HG03565 (cell line): ENCODE results near the gene USP43.

ENCODE experiments used
- ATAC-seq: cut with Tn5 transposase; IDR thresholded peaks from one replicate; pipeline ENCODE4 v1.9.1; 2021; ENCODE audit warnings: mild to moderate bottlenecking, moderate library complexity; ENCODE audit not compliant: unreplicated experiment

USP43 gene

DNA sequence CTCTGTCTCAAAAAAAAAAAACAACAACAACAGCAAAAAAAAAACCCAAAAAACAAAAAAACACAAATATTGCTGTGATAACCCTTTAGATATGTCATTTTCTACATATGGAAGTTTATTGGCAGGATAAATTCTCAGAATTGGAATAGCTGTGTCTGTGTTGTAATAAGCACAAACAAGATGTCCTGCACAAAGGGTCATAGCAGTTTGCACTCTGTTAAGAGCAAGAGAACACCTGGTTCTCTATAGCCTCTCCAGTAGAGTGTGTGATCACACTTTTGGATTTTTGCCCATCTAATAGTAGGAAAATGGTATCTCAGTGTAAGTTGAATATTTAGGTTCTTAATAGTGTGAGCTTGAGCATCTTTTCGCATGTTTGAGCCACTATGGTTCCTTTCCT is 60.4 kb downstream of the USP43 start:
- no peak for ATAC-seq

DNA sequence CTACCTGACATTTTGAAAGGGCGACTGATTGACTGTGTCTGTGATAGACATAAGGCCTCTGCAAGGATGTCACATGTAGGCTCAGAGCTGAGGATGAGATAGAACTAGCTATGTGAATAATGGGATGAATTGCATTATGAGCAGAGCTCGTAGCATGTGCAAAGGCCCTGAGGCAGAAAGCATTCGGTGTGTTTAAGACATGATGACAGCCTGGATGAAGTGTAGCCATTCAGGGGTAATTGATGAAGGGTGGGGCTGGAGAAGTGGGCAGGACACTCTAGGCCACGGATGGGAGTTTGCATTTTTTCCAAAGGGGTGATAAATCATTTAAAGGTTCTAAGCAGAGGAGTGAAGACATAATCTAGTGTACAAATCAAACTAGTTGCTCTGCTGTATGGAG is 62.6 kb downstream of the USP43 start:
- ATAC-seq = no peak

DNA sequence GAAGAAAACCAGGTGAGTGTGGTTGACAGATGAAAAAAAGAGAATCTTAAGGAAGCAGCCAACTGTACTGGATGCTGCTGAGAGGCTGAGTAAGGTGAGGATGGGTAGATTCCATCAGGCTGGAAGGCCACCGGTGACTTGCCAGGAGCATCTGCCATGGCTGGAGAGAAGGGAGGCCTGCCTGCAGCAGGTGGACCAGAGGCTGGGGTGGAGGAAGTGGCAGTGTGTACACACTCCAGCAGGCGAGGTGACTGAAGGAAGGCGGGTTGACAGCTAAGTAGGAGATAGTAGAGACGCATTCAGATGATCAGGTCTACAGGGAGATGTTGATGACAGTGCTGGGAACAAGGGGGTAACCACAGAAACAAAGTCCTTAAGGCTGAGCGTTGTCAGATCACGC is 69.5 kb downstream of the USP43 start:
- ATAC-seq = no peak

- ATAC-seq = no peak
These were observed 70.2 kb downstream of the USP43 start for GRCh38 chr17:9715503-9716016.

DNA sequence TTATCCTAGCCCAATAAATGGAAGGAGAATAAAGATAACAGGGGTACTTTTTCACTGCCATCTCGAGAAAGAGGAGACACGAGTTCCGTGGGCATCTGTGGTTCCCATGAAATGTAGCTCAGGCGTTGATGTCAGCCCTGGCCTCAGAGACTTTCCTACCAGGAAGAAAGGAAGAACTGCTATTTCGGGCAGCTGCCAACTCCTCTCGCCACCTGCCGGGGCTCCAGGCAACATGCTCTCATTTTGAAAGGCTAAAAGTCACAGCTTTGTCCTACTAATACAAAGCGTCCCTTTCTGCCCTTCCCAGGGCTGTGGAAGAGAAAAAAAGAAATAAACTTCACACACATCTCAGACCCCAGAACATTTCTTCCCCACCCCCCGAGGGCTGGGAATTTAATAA is 80.3 kb downstream of the USP43 start:
- no peak for ATAC-seq

GRCh38 chr17:9726291-9726690 is 81.0 kb downstream of the USP43 start:
- ATAC-seq = no peak

DNA sequence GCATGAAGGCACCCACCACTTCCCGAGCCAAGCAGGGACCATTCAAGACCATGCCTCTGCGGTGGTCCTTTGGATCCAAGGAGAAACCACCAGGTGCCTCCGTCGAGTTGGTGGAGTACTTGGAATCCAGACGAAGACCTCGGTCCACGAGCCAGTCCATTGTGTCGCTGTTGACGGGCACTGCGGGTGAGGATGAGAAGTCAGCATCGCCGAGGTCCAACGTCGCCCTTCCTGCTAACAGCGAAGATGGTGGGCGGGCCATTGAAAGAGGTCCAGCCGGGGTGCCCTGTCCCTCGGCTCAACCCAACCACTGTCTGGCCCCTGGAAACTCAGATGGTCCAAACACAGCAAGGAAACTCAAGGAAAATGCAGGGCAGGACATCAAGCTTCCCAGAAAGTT is 82.7 kb downstream of the USP43 start:
- no peak for ATAC-seq

GRCh38 chr17:9728564-9728963 is 83.2 kb downstream of the USP43 start:
- ATAC-seq = no peak

DNA sequence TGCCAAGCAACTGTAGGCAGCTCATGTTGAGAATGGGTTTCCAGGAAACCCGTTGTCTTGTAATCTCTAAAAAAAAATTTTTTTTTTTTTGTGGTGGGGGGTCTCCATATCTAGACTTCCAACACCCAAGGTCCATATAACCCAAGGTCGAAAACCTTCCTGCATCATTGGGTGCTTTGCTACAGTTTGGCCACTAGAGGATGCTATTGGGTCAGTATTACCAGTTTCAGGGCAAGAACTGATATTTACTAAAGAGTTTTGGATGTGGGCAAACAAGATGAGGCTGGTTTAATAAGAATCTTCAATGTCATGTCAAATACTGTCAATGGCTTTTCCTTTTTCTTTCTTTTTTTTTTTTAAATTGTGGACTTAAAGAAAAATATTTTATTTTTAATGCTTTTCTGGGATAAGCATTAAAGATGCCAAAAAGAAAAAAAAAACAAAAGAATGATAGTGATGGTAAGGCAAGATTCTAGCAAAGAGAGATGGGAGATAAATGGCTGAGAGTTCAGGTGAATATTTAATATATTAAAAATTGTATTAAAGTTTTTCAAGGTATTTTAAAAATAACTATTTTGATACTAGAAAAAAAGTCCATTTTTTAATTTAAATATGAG is 83.8 kb downstream of the USP43 start:
- ATAC-seq = no peak

GRCh38 chr17:9729735-9730420 is 84.6 kb downstream of the USP43 start:
- no peak for ATAC-seq

GRCh38 chr17:9750524-9750923 is 105.2 kb downstream of the USP43 start:
- no peak for ATAC-seq

DNA sequence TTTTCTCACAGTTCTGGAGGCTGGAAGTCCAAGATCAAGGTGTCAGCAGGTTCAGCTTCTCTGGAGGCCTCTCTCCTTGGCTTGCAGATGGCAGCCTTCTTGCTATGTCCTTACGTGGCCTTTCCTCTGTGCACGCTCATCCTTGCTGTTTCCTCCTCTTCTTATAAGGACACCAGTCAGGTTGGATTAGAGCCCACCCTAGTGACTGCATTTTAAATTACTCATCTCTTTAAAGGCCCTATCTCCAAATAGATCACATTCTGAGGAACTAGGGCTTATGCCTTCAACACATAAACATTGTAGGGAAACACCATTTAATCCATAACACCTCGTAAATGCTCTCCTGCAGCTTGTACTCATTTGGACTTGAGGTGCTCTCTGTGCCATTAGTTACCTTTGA is 109.8 kb downstream of the USP43 start:
- no peak for ATAC-seq

GRCh38 chr17:9760266-9760665 is 114.9 kb downstream of the USP43 start:
- ATAC-seq = no peak

DNA sequence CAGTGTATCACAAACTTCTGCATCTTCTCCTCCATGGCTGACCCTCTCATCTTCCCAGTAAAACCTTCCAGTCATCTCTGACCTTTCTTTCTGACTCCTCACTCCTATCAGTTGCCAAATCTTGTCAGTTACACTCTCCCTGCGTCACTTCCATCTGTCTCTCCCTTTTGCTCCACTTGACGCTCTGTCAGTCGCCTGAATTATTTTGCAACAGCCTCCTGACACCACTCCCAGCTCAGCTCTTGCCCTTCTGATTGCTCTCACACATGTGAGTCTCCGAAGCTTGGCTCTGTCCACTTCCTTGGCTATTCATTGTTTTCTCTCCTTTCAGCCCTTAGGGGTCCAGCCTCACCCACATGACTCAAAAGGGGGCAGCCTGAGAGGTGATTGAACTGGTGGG is 118.3 kb downstream of the USP43 start:
- no peak for ATAC-seq

- ATAC-seq = no peak
These were observed 120.0 kb downstream of the USP43 start for GRCh38 chr17:9765322-9765721.

DNA sequence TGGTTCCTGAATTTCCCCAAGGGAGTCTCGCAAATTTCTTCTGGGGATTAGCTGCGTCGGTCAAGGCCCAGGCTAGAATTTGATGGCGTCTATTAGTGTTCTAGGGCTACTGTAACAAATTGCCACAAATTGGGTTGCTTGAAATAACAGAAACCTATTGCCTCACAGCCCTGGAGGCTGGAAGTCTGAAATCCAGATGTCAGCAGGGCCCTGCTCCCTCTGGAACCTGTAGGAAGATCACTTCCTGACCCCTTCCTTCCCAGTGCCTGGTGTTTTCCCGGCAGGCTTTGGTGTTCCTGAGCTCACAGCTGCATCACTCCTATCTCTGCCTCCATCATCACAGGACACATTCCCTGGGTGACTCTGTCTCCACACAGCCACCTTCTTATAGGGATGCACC is 121.7 kb downstream of the USP43 start:
- ATAC-seq = no peak

- no peak for ATAC-seq
These were observed 122.2 kb downstream of the USP43 start for GRCh38 chr17:9767432-9767991.

- ATAC-seq = no peak
These were observed 123.1 kb downstream of the USP43 start for GRCh38 chr17:9768381-9768934.

- no peak for ATAC-seq
These were observed 123.8 kb downstream of the USP43 start for GRCh38 chr17:9769036-9769695.

DNA sequence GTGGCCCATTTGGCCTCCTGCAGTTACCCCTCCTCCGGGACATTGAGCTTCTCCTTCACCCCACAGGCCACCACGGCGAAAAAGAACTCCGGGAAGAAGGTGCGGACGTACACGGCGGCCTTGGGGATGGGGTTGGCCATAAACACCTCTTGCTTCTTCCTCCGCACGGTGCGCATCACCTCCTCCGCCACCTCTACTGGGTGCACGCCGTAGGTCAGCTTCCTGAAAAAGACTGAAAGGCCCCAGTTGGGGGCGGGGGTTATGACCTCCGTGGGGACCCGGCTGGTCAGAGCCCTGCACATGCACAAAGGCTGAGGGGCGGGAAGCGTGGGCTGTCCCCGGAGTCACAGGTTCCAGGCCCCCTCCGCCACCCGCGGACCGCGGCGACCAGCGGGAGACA is 126.1 kb downstream of the USP43 start:
- ATAC-seq = no peak

DNA sequence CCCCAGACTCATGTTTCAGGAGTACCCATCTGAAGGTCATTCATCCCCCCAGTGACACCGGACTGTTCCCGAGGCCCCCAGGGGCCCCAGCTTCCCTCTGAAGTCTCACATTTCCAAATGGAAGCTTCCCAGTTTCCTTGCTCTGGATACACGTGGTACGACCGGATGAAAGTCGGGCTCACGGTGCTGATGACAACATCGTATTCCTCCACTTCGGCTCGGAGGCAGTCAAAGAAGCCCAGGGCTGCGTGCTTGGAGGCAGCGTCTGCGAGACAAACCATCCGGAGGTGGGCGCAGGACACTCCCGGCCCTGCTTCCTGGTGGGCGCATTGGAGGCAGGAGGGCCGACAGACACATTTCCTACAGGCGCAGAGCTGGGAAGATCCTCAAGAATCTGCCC is 127.3 kb downstream of the USP43 start:
- ATAC-seq = no peak

DNA sequence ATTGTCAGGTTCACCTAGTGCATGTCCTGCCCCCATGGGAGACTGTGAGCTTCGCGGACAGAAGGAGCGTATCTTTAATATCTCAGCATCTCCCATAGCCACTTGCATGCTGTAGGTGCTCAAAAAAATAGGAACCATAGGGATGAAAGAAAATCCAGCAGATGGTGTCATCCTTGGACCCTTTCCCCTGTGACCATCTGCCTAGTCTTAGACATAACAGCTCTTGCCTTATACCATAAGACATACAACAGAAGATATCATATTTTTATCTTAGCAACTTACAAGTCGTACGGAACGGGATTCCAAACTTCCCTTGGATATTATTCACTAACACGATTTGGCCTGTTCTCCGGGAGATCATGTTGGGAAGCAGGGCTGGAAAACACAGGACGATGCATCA is 131.6 kb downstream of the USP43 start:
- no peak for ATAC-seq
